HG03280 (cell line): ENCODE measurements around the gene MTHFR.
A peak's percentile ranks its signal among the peaks of the same experiment; 100 is the strongest.
"Not testable (repeated sequence)": the region's sequence is repeated elsewhere in the genome, so short reads cannot be mapped to it uniquely, and the experiment has no call there.

ENCODE experiments used
- ATAC-seq: cut with Tn5 transposase; IDR thresholded peaks from one replicate; pipeline ENCODE4 v1.9.1; 2021; ENCODE audit warnings: mild to moderate bottlenecking, moderate library complexity; ENCODE audit not compliant: unreplicated experiment

Gene MTHFR

GRCh38 chr1:11833900-11834299 is 28.1 kb upstream of the MTHFR start:
- ATAC-seq: no peak

GRCh38 chr1:11833497-11833896 is 27.7 kb upstream of the MTHFR start:
- ATAC-seq: no peak

GRCh38 chr1:11831945-11832725 is 26.4 kb upstream of the MTHFR start:
- ATAC-seq: no peak

GRCh38 chr1:11828511-11828910 is 22.7 kb upstream of the MTHFR start:
- no peak for ATAC-seq

- ATAC-seq: no peak
Measured at GRCh38 chr1:11826946-11827345, 21.2 kb upstream of the MTHFR start.

- ATAC-seq: no peak
Measured at GRCh38 chr1:11825131-11825530, 19.4 kb upstream of the MTHFR start.

- no peak for ATAC-seq
Measured at GRCh38 chr1:11823366-11824137, 17.8 kb upstream of the MTHFR start.

- no peak for ATAC-seq
Measured at GRCh38 chr1:11822091-11822490, 16.3 kb upstream of the MTHFR start.

GRCh38 chr1:11817192-11817591 is 11.4 kb upstream of the MTHFR start:
- ATAC-seq: no peak

GRCh38 chr1:11813021-11813420 is 7.3 kb upstream of the MTHFR start:
- ATAC-seq: no peak

- ATAC-seq: no peak
Measured at GRCh38 chr1:11807133-11807532, 1.4 kb upstream of the MTHFR start.

- ATAC-seq: peak; percentile 47
Measured at GRCh38 chr1:11806307-11806936, 658 bp upstream of the MTHFR start.

GRCh38 chr1:11804666-11805421 is 920 bp downstream of the MTHFR start:
- ATAC-seq: no peak

GRCh38 chr1:11803924-11804665 is 1.7 kb downstream of the MTHFR start:
- ATAC-seq: not testable (repeated sequence)

- ATAC-seq: no peak
Measured at GRCh38 chr1:11802973-11803885, 2.5 kb downstream of the MTHFR start.

GRCh38 chr1:11802616-11802972 is 3.2 kb downstream of the MTHFR start:
- no peak for ATAC-seq

- no peak for ATAC-seq
Measured at GRCh38 chr1:11800756-11801433, 4.9 kb downstream of the MTHFR start.

GRCh38 chr1:11800391-11800755 is 5.4 kb downstream of the MTHFR start:
- no peak for ATAC-seq

GRCh38 chr1:11799896-11800295 is 5.9 kb downstream of the MTHFR start:
- ATAC-seq: no peak
